HFFc6 (cell line): ENCODE data around the gene PRDX6. TPM values are rescaled to one million over a fixed set of nuclear protein-coding genes. Genes with fewer than 3 reads are reported as not detected.

Experiments
- DNase-seq: peaks from one replicate; pipeline ENCODE4 v3.0.0-alpha.2; 2018
- H3K27ac Mint-ChIP-seq: 2 replicates; pipeline ENCODE4 v1.8.0; 2020; ENCODE audit warnings: mild to moderate bottlenecking, mixed read lengths
- H3K27me3 Mint-ChIP-seq: 2 replicates; pipeline ENCODE4 v1.8.0; 2021; ENCODE audit warnings: mild to moderate bottlenecking, moderate library complexity, mixed read lengths; ENCODE audit not compliant: insufficient read depth
- H3K36me3 Mint-ChIP-seq: 2 replicates; pipeline ENCODE4 v1.8.0; 2021; ENCODE audit warnings: low read depth, mixed read lengths
- H3K4me1 Mint-ChIP-seq: 2 replicates; pipeline ENCODE4 v1.8.0; 2020; ENCODE audit warnings: low read depth, mixed read lengths
- H3K4me3 Mint-ChIP-seq: 2 replicates; pipeline ENCODE4 v1.8.0; 2020; ENCODE audit warnings: mild to moderate bottlenecking, moderate library complexity, mixed read lengths
- H3K9me3 Mint-ChIP-seq: 2 replicates; pipeline ENCODE4 v1.8.0; 2020; ENCODE audit warnings: mild to moderate bottlenecking, mixed read lengths
- total RNA-seq, 6 experiments: library from RNA; stranded (reverse); fragmentation: NEBNext Ultra II Directional; extraction: Animal tissue kit (Norgen Biotek cat#: 25700); gene quantifications; 2 replicates in 1 of 6; 3 replicates in 5 of 6; pipeline ENCODE4 v1.2.3, GENCODE V29; 2021
- TF ChIP-seq, protein P1 (sequence below): fragments of 200-600 bp; sonication (generic); IDR thresholded peaks from 2 replicates; pipeline ENCODE4 v1.5.0; 2021; ENCODE audit warnings: antibody characterized with exemption, mild to moderate bottlenecking

The PRDX6 gene
- total RNA-seq, 6 experiments from 2014 or later: 527 to 1,396 (median 553) TPM

DNA sequence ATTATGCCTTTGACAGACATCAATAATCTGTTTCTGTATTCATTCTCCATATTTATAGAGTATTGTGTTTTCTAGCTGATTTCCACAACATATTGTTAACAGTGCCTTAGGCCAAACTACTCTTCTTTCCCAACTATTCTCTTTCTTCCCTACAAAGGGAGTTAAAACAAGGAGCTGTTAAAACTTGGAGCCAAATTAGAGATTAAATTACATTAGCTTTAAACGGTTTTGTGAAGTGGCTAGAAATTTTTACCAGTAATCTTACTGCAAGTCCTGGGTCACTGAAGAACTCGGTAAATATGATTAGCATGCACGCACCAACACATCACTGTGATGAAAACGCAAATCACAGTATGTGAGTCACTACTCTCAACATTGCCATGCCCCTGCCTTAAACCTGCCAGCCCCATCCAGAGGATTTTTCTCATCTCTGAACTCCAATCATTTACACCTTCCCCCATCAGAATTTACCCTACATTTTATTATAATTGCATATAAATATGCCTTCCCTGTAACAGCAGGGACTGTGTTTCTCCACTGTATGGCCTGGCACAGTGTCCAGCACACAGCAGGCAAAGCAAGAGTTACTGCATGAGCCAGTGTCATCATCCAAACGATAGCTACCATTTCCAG, 1.5 kb upstream of the PRDX6 start:
- H3K4me1 Mint-ChIP-seq: peaks cover 52% of the 10 kb centered on the region

DNA sequence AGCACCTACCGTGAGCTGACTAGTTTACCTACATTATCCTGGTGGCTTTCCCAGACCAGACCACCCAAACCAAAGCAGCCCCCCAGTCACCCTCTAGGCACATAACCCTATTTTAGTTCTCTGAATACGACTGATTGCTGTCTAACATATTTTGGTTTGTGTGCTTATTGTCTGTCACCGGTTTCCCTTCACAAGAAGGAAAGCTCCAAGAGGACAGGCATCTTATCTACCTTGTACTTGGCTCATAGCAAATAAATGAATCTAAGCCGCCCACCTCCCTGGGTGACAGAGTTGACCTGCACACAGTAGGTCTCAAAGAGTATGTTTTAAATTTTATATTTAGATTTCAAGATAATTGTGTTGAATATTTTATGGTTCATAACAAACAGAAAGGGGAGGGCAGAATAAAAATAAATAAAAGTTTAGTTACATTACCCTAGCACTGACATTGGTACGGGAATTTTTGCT, 904 bp upstream of the PRDX6 start:
- Mint-ChIP-seq H3K9me3 (peaks cover 9% of the 10 kb centered on the region), H3K4me3 (peak overlapping the region; percentile 85), H3K27me3 (peaks cover 5% of the 10 kb centered on the region), H3K36me3 (peaks cover 38% of the 10 kb centered on the region), H3K4me1 (peaks cover 53% of the 10 kb centered on the region), H3K27ac (peak overlapping the region; percentile 98)
- TF ChIP-seq, protein P1, sequence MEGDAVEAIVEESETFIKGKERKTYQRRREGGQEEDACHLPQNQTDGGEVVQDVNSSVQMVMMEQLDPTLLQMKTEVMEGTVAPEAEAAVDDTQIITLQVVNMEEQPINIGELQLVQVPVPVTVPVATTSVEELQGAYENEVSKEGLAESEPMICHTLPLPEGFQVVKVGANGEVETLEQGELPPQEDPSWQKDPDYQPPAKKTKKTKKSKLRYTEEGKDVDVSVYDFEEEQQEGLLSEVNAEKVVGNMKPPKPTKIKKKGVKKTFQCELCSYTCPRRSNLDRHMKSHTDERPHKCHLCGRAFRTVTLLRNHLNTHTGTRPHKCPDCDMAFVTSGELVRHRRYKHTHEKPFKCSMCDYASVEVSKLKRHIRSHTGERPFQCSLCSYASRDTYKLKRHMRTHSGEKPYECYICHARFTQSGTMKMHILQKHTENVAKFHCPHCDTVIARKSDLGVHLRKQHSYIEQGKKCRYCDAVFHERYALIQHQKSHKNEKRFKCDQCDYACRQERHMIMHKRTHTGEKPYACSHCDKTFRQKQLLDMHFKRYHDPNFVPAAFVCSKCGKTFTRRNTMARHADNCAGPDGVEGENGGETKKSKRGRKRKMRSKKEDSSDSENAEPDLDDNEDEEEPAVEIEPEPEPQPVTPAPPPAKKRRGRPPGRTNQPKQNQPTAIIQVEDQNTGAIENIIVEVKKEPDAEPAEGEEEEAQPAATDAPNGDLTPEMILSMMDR: no peak
- no peak for DNase-seq

More for the DNA sequence above, 1.5 kb upstream of the PRDX6 start:
- H3K27ac Mint-ChIP-seq: peak overlapping the region; percentile 98
- H3K27me3 Mint-ChIP-seq: peaks cover 5% of the 10 kb centered on the region
- peaks cover 42% of the 10 kb centered on the region for H3K36me3 Mint-ChIP-seq
- H3K9me3 Mint-ChIP-seq: peaks cover 11% of the 10 kb centered on the region
- peak overlapping the region; percentile 85 for H3K4me3 Mint-ChIP-seq
- TF ChIP-seq, protein P1: no peak
- peak; percentile 71 for DNase-seq

DNA sequence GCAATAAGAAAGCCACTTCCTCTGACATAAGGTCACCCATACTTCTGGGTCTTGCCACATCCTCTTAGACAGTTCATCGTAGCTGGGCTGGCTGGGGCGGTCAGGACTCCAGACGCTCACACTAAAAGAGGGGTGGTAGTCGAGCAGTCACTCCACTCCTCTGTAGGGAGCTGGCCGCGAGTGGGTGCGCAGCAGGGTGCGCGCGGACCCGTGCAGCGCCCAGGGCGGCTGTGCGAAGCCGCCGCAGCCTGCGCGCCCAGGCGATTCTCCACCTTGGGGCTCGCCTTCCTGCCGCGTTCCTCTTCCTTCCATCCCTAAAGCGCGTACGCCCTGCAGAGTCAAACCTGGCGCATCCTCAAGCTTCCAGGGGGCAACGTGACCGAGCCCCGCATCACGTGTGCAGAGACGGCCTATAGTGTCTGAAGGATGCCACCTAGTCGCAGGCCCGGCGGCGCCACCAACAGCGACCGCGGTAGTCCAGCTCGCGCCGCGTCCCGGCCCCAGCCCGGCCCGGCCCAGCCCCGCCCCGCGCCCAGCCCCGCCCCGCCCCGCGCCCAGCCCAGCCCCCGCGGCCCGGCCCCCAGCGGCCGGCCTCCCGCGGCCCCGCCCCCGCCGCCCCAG, 360 bp upstream of the PRDX6 start:
- DNase-seq: peak; percentile 93
- TF ChIP-seq, protein P1: no peak
- Mint-ChIP-seq H3K9me3 (peaks cover 5% of the 10 kb centered on the region), H3K4me3 (peak overlapping the region; percentile 93), H3K27me3 (peaks cover 5% of the 10 kb centered on the region), H3K27ac (peak overlapping the region; percentile 98), H3K36me3 (peaks cover 38% of the 10 kb centered on the region), H3K4me1 (peaks cover 59% of the 10 kb centered on the region)

DNA sequence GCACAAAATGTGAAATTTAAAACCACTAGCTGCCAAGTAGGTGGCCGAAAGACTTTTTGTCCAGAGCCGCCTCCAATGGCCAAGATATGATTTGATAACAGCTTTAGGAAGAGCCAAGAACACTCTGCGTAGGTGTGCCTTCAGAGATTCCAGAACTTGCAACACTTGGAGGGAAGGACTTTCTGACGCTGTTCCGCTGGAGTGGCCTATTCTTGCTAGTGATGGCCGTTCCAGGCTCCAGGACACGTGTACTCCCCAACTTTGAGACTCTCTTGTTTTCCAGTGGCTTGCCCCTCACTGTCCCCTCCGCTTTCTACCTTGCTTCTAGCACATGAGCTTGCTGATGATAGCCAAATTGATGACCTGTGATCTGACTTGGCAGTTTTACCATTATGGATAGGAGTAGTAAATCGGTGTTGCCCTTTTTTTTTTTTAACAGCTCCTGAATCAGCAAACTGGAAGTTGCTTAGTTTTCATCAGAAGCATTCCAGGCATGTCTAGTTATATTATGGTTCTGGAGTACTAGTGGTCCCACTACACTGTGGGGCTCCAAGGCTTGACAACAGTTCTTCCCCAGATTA, 1.0 kb downstream of the PRDX6 start:
- DNase-seq: peak; percentile 63
- H3K9me3 Mint-ChIP-seq: no peaks in the 10 kb centered on the region
- peak overlapping the region; percentile 78 for H3K27ac Mint-ChIP-seq
- H3K4me3 Mint-ChIP-seq: peak overlapping the region; percentile 93
- H3K4me1 Mint-ChIP-seq: peaks cover 63% of the 10 kb centered on the region
- TF ChIP-seq, protein P1: no peak
- H3K36me3 Mint-ChIP-seq: peaks cover 45% of the 10 kb centered on the region
- H3K27me3 Mint-ChIP-seq: peaks cover 5% of the 10 kb centered on the region

DNA sequence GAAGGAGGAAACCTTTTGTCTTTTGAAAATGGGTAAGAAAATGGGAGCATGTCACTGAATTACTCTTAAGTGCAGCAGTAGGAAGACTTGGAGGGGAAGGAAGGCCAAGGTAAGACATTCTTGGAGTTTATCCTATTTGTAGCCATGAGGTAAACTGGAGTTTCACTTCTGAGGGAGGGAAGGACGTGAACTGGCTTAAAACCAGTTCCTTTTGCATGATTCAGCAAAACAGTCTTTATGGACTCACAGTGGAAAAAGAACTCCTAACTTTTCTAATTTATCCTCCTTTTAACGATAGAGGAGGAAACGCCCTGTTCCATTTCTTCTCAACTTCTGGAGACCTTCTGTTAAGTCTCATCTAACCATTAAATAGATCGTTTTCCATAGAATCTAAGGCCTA, 2.5 kb downstream of the PRDX6 start:
- no peak for DNase-seq
- TF ChIP-seq, protein P1: no peak
- Mint-ChIP-seq H3K4me3 (peak overlapping the region; percentile 93), H3K4me1 (peaks cover 53% of the 10 kb centered on the region), H3K36me3 (peaks cover 48% of the 10 kb centered on the region), H3K9me3 (no peaks in the 10 kb centered on the region), H3K27me3 (peaks cover 5% of the 10 kb centered on the region), H3K27ac (peak overlapping the region; percentile 64)
